HG03103 (cell line): ENCODE data around the gene ANO1.

Experiments used
- ATAC-seq: cut with Tn5 transposase; IDR thresholded peaks from one replicate; pipeline ENCODE4 v1.9.1; 2021; ENCODE audit warnings: low read depth; ENCODE audit not compliant: unreplicated experiment

The ANO1 gene

DNA sequence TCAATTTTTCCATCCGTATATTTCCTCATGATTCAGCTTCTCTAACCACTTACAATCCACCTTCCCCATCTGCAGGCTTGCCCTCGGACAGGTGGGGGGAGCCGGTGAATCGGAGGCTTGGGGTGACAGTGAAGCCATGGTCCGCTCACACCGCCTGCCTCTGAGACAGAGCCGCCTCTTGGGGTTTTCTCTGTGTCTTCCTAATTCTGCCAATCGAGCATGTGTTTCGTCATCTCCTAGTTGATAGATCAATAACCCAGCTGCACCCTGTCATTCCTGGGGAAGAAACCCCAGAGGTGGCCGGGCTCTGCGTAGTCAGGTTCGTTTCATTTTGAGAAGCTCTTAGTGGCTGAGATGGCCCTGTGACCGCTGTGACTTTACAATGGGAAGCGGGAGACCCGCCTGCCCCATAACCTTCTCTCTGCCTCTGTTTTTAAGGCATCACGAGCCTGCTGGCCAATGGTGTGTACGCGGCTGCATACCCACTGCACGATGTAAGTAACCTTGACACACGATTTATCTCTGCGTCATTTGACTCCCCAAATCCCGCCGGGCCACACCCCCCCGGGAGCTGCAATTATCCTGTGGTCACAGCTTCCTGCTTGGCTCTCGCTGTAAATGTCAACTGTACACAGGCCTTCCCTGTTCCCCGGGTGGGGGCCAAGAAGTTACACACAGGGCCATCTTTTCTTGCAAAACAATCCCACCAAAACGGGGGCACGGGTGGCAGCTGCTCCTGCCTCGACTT is 33.3 kb downstream of the ANO1 start:
- no peak for ATAC-seq

DNA sequence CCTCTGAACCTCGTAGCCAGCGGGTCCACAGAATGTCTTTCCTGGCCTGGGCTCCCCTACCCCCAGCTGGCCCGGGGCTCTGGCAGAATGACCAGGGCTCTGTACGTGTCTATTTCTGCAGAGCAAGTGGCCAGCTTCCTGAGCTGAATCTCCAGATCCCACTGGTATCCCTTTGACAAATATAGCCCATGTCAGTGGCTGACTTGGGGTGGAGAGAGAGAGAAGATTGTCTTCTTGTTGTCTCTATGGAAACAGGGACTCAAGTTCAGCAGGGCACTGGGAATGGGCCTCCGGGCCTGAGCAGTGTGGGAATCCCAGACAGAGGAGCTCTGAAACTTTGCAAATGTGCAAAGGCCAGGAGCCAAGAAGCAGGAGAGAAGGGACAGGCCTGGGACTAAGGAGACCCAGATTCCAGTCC is 33.9 kb downstream of the ANO1 start:
- ATAC-seq = no peak

DNA sequence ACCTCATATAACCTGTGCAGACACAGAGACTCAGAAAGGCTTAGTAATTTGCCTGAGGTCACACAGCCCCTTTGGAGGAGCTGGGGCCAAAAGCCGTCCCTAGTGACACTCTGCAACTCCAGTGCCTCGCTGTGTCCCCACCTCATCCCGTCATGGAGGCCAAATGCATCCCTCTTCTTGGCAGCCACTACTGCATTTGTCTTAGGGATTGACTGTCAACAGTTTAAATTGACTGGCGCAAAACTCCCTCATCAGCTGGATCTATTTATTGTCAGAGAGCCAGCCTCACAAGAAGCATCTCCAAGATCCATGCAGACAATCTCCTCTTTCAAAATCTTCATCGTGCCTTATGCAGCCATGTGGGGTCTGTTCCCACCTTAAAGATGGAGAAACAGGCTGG is 35.7 kb downstream of the ANO1 start:
- ATAC-seq = no peak

DNA sequence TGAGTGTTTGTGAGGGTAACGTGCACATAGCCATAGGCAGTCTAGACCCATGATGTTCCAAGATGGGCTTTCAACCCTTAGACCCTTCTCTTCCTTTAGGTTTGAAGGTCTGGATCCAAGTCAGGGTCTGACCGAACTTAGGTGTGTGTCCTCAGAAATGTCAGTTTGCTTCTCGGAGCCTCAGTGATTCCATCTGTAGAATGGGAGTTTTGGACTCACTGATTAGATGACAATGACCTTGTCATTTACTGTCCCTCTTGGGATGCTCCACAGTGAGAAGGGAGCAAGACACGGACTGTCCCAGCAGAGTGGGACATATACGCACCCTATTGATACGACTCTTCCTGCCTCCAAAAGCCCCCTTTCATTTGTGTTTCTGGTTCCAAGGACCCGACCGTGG is 37.7 kb downstream of the ANO1 start:
- ATAC-seq = no peak

DNA sequence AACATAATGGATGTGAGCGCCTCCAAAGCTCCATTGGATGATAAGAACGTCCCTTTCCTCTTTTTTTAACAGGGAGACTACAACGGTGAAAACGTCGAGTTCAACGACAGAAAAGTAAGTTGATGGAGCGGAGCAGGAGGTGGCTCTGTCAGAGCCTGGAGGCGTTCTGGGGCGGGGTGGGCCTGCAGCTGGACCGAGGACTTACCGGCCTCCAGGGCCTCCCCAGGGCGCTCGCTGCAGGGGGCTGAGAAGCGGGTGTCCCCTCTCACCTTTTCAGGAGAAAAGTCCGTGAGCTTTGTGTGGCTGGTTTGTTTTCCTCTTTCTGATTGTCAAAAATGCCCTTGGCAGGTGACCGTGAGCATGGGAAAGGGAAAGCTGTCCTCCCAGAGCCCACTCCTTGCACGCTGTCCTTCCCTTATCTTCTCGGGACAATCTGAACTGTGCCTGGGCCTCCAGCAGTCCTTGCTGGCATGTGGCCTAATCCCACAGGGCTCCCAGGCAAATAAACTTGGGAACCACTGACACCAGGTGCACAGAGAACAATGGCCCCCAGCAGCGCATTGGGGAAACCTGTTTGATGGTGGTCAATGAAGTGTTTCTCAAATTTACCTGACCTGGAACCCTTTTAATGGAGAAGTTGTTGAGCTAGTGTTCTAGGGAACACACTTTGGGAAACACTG is 38.4 kb downstream of the ANO1 start:
- no peak for ATAC-seq

DNA sequence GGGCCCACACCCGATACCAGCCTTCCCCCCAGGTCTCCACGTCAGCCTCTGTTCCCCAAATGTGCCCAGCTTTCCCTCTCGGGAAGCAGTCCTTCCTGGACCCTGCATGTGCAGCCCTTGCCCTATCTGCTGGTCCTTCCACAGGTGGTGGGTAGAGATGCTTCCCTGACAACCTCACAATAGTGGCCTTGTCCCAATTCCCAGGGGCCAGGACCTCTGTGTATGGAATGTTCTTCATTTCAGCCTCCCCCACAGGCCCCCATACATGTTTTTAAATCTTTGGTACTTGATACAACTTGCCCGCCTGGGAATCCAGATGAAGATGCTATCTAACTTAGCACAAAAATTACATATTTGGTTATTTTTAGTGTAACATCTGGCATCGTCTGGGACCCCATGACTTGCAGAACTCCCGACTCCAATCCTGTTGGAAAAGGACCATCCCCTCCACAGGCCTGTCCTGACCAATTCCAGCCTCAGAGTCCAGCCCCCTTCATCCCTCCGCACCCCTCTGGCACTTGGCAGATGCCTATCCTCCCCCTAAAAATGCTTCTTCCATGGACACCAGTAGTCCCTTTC is 39.5 kb downstream of the ANO1 start:
- ATAC-seq = no peak

DNA sequence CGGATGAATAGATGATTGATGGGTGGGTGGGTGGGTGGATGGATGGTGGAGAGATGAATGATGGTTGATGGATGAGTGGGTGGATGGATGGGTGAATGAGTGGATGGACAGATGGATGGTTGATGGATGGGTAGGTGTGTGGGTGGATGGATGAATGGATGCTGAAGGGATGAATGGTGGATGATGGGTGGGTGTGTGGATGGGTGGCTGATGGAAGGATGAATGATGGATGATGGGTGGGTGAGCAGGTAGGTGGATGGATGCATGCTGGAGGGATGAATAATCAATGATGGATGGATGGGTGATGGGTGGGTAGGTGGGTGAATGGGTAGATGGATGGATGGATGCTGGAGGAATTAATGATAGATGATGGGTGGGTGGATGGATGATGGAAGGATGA is 40.5 kb downstream of the ANO1 start:
- ATAC-seq = no peak

DNA sequence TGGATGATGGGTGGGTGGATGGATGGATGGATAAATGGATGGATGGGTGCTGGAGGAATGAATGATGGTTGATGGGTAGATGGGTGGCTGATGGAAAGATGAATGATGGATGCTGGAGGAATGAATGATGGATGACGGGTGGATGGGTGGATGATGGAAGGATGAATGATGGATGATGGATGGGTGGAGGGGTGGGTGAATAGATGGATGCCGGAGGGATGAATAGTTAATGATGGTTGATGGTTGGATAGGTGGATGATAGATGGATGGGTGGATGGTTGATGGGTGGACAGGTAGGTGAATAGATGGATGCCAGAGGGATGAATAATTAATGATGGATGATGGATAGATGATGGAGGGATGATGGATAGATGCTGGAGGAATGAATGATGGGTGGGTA is 41.4 kb downstream of the ANO1 start:
- ATAC-seq = no peak

DNA sequence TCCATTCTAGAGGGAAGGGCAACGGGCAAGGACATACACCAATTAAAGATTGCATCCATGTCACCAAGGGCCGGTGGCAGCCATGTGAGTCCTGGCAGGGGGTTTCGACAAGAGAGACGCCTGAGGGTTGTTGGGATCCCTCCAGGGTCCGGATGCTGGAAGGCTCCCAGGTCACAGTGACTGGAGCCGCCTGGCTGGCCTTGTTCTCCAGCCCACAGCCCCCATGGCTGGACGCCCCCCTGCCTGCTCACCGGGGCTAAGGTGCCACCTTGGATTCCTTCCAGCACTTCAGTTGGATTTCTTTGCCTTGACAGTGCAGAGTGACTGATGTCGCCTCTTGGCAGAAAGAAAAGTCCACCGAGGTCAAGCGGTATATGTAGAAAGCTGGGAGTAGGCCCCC is 42.6 kb downstream of the ANO1 start:
- ATAC-seq = no peak

DNA sequence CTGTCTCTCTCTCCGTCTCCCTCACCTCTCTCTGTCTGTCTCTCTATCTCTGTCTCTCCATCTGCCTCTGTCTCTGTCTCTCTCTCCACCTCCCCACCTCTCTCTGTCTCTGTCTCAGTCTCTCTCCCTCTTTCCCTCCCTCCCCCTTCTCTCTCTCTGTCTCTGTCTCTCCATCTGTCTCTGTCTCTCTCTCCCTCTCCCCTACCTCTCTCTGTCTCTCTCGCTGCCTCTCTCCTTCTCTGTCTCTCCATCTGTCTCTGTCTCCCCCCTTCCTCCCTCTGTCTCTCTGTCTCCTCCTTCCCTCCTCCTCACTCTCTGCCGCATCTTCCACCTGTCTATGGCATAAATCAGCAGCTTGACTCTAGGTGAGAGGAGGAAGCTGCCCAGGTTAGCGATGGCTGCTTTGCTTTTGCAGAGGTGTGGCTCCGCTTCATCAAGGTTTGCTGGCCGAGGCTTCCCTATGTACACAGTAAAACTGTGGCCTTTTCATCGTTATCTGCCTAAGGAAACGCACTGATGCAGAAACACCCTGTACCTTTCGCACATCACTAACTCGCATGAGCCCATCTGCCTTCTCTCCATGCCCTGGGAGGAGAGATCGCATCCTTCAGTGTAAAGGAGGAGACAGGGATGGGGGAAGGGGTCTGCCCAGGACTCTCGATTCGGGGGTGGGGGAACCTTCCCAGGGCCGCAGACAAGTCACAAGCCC is 44.5 kb downstream of the ANO1 start:
- no peak for ATAC-seq

DNA sequence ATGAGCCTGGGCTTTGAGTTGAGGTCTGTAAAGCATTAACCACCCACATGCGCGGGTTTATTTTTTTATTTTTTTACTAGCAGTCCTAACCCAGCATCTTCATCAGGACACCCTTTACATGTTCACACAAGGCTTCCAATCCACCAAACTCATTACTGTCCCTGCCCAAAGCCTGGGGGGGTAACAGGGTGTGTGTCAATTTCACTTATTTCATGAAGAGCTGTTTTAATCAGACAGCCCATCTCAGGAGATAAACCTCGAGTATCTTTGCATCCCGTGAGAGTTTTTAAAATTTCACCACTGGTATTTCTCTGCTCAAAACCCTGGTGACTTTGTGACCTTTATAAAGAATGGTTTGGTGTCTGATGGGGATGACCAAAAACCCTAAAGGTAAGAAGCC is 45.6 kb downstream of the ANO1 start:
- ATAC-seq = no peak

DNA sequence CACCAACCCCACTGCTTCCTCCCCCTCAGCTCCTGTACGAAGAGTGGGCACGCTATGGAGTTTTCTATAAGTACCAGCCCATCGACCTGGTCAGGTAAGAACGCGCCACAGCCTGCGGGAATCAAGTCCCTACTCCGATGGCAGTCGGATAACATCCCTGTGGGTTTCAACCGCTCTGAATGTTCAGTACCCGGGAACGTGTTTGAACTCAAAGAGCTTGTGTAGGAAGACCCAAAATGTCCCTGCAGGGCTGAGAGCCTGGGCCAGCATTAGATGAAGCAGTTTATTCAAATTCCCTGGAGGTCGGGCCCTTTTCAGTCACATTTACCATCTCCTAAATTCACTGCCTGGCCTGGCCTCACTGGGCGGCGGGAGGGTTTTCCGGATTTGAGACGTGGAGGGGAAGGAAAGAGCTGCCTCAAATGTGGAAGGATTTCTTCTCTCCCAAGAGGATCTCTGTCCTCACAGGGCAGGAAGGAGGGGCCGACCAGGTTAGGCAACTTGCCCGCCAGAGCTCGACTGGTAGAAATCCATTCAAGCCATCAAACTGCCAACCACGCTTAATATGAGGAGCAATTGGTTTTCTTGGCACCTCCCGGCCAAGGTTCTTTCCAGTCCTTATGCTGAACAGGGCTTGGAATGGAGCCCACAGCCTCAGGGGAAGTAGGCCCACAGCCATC is 46.3 kb downstream of the ANO1 start:
- ATAC-seq = no peak

DNA sequence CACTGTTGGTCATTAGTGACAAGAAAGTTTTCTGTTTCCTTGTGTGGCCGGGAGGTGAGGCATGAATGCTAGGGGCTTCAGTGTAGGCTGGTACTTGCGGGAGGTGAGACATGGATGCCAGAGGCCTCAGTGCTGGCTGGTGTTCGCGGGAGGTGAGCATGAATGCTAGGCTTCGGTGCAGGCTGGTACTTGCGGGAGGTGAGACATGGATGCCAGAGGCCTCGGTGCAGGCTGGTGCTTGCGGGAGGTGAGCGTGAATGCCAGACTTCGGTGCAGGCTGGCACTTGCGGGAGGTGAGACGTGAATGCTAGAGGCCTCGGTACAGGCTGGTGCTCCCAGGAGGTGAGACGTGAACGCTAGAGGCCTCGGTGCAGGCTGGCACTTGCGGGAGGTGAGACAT is 48.4 kb downstream of the ANO1 start:
- ATAC-seq = no peak

DNA sequence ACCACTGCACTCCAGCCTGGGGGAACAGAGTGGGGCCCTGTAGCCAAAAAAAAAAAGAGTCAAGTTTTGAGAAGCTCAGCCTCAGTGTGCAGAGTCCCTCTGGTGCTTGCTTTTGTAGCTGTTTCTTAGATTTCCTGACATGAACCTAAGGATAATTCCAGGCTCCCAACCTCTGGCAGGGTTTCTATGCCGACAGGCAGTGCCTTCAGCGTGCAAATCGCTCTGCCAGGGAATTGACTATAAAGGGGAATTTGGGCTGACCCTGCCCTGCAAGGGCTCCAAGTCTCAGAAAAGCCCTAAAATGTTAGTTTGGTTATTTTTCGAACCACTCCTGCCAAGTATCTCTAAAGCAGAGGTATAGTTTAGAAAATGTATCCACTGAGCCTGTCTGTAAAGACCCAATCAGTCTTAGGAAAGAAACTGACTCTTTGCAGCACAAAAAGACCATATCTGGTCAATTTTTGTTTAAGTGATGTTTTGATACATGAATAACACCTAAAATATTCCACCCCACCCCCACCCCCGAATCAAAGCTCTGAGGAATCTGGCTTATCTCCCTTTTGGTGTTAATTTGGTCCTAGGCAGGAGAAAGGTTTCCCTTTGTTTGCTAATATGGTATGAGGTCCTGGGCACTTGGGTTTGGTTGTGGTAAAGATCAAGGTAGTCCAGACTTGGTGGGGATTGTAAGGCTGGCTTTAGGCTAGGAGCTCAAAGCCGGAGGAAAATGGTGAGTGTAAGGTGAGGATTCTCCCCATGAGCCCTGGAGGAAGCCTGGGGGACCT is 49.7 kb downstream of the ANO1 start:
- no peak for ATAC-seq

DNA sequence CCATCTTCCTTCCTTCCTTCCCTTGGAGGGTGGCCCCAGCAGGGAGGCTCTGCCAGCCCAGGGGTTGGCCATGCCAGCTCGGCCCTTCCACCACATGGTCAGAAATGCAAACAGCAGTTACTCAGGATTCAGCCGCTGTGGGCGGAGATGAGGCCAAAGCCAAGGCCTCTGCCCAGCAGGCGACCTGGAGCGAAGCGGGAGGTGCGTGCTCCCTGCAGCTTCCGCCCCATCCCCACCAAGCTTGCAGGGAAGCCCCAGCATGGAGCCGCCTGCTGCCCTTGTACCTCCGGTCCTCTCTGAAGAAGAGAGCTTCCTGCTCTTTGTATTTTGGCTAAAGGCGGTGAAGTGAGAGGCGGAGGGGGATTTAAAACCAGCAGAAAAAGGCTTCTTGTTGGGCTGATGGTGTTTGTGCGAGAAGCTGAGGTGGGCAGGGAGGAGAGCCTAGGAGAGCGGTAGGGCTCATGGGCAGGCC is 50.4 kb downstream of the ANO1 start:
- no peak for ATAC-seq

DNA sequence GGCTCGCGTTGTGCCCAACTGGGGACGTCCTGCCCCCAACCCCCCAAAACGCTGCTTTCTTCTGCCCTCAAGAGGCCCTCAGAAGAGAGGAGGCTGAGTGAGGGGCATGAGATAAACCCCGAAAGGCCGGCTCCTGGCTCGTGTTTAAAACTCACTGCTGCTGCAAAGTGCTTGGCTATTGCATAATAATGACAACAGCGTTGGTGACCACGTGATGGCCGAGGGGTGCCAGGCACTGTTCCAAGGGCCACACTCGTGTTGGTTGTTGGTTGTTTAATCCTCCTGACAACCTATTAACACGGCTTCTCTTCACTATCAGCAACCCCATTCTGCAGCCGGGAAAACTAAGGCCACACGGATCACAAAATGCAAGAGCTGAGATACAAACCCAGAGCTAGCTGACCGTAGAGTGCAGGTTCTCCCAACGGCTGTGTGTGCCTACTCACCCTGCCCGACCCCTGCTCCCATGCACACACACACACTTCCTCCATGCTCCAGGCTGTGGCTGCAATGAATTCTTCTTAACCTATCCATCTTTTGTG is 51.0 kb downstream of the ANO1 start:
- no peak for ATAC-seq

DNA sequence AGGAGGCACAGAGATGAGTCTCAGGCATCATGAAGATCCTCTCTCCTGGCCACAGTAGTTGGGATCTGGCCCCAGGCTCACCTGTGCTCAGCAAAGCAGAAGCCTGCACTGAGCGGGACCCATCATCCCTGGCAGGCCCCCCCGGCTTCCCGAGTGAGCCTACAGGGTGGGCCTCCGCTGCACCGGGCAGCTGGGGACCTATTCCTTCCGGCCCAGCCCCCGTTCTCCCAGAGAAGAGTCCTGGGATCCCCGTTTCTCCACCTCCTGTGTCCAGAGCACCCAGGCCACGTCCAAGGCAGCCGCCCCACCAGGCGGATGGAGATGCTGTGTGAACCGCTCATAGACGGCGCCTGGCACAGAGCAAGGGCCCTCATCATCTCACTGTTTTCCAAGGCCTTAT is 52.5 kb downstream of the ANO1 start:
- ATAC-seq = no peak

DNA sequence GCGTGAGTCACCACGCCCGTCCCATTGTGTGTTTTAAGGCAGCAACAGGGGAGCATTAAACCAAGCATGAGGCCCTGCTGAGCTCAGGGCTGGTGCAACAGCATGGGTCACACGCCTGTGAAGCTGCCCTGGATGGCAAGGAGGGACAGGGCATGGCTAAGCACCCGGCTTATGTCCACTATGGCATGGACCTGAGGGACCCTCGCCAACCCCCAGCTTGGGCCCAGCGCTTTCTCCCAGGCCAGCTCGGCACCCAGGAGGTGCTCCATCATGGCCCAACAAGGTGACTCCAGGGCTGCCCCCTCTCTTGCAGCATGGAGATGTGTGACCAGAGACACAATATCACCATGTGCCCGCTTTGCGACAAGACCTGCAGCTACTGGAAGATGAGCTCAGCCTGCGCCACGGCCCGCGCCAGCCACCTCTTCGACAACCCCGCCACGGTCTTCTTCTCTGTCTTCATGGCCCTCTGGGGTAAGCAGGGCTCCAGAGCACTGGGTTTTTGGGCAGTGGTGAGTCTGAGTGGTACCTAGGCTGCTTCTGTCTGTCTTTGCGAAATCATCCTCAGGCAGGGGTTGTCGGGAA is 53.6 kb downstream of the ANO1 start:
- no peak for ATAC-seq

DNA sequence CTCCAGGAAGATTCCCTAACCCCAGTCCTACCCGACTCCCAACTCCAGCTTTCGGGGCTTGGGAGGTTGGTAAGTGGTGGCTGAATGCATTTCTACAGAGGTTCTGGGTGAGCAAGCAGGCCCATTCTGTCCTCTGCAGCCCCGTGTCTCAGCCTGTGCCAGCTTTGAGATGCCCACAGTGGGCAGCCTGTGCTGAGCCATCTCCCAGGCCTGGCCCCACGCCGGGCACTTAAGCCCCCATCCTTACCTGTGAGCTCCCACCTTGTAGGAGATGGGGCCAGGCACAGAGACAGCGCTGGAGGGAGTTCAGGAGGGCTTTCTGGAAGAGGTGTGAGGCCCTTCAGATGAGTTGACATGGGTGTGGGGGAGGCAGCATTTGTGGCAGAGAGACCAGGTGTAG is 54.5 kb downstream of the ANO1 start:
- no peak for ATAC-seq
